Naive thymus-derived CD8-positive, alpha-beta T cell (primary cell): ENCODE results near the gene ADSS1. TPM values are rescaled to one million over a fixed set of nuclear protein-coding genes. Genes with fewer than 3 reads are reported as not detected.
A peak's percentile ranks its signal among the peaks of the same experiment; 100 is the strongest.
"Not testable (repeated sequence)": the region's sequence is repeated elsewhere in the genome, so short reads cannot be mapped to it uniquely, and the experiment has no call there.

Experiments
- ATAC-seq, 2 donors: fragments of 150-1000 bp; cut with Tn5 transposase in 1 of 2; sonication (Bioruptor Pico), chemical (Tn5 transposase) in 1 of 2; 1 replicate in 1 of 2; 2 replicates in 1 of 2; pipeline ENCODE4 v1.10.0; 2021; ENCODE audit warnings: mild to moderate bottlenecking in 2 of 2, moderate library complexity in 2 of 2
- POLR2A ChIA-PET: fragments of 350-600 bp; sonication (Branson Sonifier 250); formaldehyde crosslinking; loops from one replicate; lab custom pipeline; 2021; ENCODE audit warnings: antibody characterized with exemption; lab: Charles Lee
- DNase-seq, 10 donors: peaks; one replicate each; pipeline versions ENCODE4 v3.0.0 to v3.0.0-alpha.2; 2020 to 2022
- H3K27ac Mint-ChIP-seq, 10 donors: one replicate each; pipeline ENCODE4 v1.8.0; 2020 to 2022; ENCODE audit warnings: mild to moderate bottlenecking in 10 of 10, mixed read lengths in 10 of 10, moderate library complexity in 4 of 10, inconsistent platforms in 1 of 10
- H3K27me3 Mint-ChIP-seq, 5 donors: one replicate each; pipeline ENCODE4 v1.8.0; 2021 to 2022; ENCODE audit warnings: mixed read lengths in 5 of 5
- H3K36me3 Mint-ChIP-seq, 3 donors: one replicate each; pipeline ENCODE4 v1.8.0; 2020 to 2022; ENCODE audit warnings: mixed read lengths in 3 of 3, mild to moderate bottlenecking in 2 of 3, inconsistent platforms in 1 of 3
- H3K4me1 Mint-ChIP-seq, 4 donors: one replicate each; pipeline ENCODE4 v1.8.0; 2021 to 2022; ENCODE audit warnings: mixed read lengths in 4 of 4
- H3K4me3 Mint-ChIP-seq, 10 donors: one replicate each; pipeline ENCODE4 v1.8.0; 2020 to 2022; ENCODE audit warnings: mild to moderate bottlenecking in 10 of 10, mixed read lengths in 10 of 10, moderate library complexity in 6 of 10, inconsistent platforms in 1 of 10
- H3K9me3 Mint-ChIP-seq, 9 donors: one replicate each; pipeline ENCODE4 v1.8.0; 2020 to 2022; ENCODE audit warnings: mixed read lengths in 9 of 9, mild to moderate bottlenecking in 3 of 9, inconsistent platforms in 1 of 9, moderate library complexity in 1 of 9
- polyA plus RNA-seq, 3 donors: library from polyadenylated mRNA; unstranded; fragments of 300-500 nt; fragmentation: Illumina TruSeq; gene quantifications; one replicate each; pipeline ENCODE4 v1.2.3, GENCODE V29; 2021
- total RNA-seq, 8 experiments: library from RNA in 2 of 8; stranded (reverse) in 2 of 8; gene quantifications; one replicate each; pipeline ENCODE4 v1.2.3 and lab custom pipeline; 2021 to 2026

Gene ADSS1
- total and polyA plus RNA-seq, 5 experiments from 2014 or later = 0.61 to 5.5 (median 3.1) TPM

GRCh38 chr14:104743461-104744380, 19.7 kb downstream of the ADSS1 start:
- Mint-ChIP-seq H3K27me3 (no peaks in the 10 kb centered on the region), H3K36me3 (no peaks in the 10 kb centered on the region), H3K4me3 (no peak overlapping the region), H3K4me1 (peaks cover 0 to 4% (median 0%) of the 10 kb centered on the region in 4 donors), H3K9me3 (no peaks in the 10 kb centered on the region), H3K27ac (peak overlapping the region in 1 of 10 donors; percentile 52)
- POLR2A ChIA-PET = interaction anchor here (0.6 kb wide), 1 partner anchor 23 kb away, joined by 3 read pairs; no protein-coding TSS in a partner anchor
- DNase-seq (peak in 1 of 10 donors; percentile 35), ATAC-seq (no peak)

DNA sequence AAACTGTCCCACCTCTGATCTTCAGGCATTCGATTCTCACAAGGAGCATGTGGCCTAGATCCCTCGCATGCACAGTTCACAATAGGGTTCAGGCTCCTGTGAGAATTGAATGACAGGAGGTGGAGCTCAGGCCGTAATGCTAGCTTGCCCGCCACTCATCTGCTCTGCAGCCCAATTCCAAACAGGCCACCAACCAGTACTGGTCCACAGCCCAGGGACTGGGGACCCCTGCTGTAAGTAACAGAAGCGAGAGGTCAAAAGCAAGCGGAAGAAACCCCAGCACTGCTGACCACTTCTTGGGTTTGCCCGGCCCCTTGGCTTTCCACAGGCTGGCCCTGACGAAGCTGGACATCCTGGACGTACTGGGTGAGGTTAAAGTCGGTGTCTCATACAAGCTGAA, 20.5 kb downstream of the ADSS1 start:
- Mint-ChIP-seq H3K27me3 (no peaks in the 10 kb centered on the region), H3K9me3 (no peaks in the 10 kb centered on the region), H3K4me1 (peaks cover 0 to 4% (median 0%) of the 10 kb centered on the region in 4 donors), H3K36me3 (no peaks in the 10 kb centered on the region), H3K4me3 (no peak overlapping the region), H3K27ac (no peak overlapping the region)
- ATAC-seq (no peak), DNase-seq (peak in 1 of 10 donors; percentile 42)
- POLR2A ChIA-PET = no interaction called here

DNA sequence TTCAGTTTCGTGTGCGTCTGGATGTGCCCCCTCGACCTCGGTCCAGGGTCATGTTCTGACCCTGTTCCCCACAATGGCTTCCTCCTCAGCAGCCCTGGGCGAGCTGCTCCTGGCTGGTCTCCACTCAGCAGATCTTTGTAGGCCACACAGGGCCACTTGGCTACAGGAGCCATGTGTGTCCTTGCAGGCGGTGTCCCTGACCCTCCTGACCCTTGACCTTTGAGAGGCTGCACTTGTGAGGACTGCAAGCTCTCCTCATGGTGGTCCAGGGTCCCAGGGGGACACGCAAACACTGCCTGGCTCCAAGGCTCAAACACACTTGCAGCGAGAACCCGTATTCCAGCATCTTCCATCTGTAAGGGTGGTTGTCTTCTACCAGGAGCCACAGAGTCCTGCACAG, 21.4 kb downstream of the ADSS1 start:
- no peak overlapping the region for H3K27ac Mint-ChIP-seq

GRCh38 chr14:104746071-104746545, 22.1 kb downstream of the ADSS1 start:
- Mint-ChIP-seq H3K27ac (no peak overlapping the region), H3K4me1 (peaks cover 0 to 8% (median 1%) of the 10 kb centered on the region in 4 donors), H3K4me3 (no peak overlapping the region), H3K27me3 (no peaks in the 10 kb centered on the region), H3K9me3 (no peaks in the 10 kb centered on the region), H3K36me3 (no peaks in the 10 kb centered on the region)
- POLR2A ChIA-PET = no interaction called here
- no peak for ATAC-seq
- DNase-seq = peak in 1 of 10 donors; percentile 26

More for the DNA sequence above, 21.4 kb downstream of the ADSS1 start:
- peak in 1 of 10 donors; percentile 51 for DNase-seq
- Mint-ChIP-seq H3K4me1 (peaks cover 0 to 4% (median 1%) of the 10 kb centered on the region in 4 donors), H3K36me3 (no peaks in the 10 kb centered on the region), H3K4me3 (no peak overlapping the region), H3K9me3 (no peaks in the 10 kb centered on the region), H3K27me3 (no peaks in the 10 kb centered on the region)
- POLR2A ChIA-PET = no interaction called here
- ATAC-seq = no peak

DNA sequence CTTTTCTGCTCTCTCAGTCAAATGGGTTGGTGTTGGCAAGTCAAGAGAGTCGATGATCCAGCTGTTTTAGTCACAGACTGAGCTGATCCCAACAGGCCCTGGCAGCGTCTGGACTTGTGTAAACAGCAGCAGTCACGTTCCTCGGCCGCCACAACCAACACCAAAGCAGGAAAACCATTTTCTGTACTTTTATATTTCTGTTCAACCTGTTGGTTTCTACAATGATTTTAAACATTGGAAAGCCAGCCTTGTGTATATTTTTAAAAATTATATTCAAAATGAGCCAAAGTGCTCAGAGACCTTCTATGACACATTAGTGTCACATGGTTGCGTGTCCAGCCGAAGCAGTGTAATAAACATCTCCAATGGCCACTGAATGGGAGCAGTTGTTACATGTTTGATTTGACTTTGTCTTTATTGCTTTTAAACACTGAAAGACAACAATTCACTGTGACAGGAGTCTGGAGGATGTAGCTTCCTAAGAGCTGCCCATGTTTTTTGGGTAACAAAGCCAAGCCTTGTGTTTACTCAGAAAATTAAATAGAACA, 23.0 kb downstream of the ADSS1 start:
- no peaks in the 10 kb centered on the region for H3K36me3 Mint-ChIP-seq
- H3K4me3 Mint-ChIP-seq = no peak overlapping the region
- peak overlapping the region in 1 of 10 donors; percentile 20 for H3K27ac Mint-ChIP-seq
- no peak for ATAC-seq
- H3K9me3 Mint-ChIP-seq = no peaks in the 10 kb centered on the region
- peak in 1 of 10 donors; percentile 31 for DNase-seq
- peaks cover 0 to 9% (median 1%) of the 10 kb centered on the region in 4 donors for H3K4me1 Mint-ChIP-seq
- POLR2A ChIA-PET = no interaction called here
- no peaks in the 10 kb centered on the region for H3K27me3 Mint-ChIP-seq

GRCh38 chr14:104747876-104748275, 23.8 kb downstream of the ADSS1 start:
- POLR2A ChIA-PET = no interaction called here
- peak in 1 of 10 donors; percentile 18 for DNase-seq
- H3K36me3 Mint-ChIP-seq = no peaks in the 10 kb centered on the region
- no peak for ATAC-seq
- no peaks in the 10 kb centered on the region for H3K9me3 Mint-ChIP-seq
- H3K27ac Mint-ChIP-seq = peak overlapping the region in 1 of 10 donors; percentile 28
- H3K4me1 Mint-ChIP-seq = peaks cover under 1 to 14% (median 4%) of the 10 kb centered on the region in 4 donors
- H3K27me3 Mint-ChIP-seq = no peaks in the 10 kb centered on the region
- H3K4me3 Mint-ChIP-seq = no peak overlapping the region

- Mint-ChIP-seq H3K27me3 (no peaks in the 10 kb centered on the region), H3K27ac (no peak overlapping the region), H3K9me3 (no peaks in the 10 kb centered on the region), H3K4me3 (no peak overlapping the region), H3K36me3 (no peaks in the 10 kb centered on the region), H3K4me1 (peaks cover 9 to 22% (median 16%) of the 10 kb centered on the region in 4 donors)
- DNase-seq (peak in 1 of 10 donors; percentile 45), ATAC-seq (no peak)
- POLR2A ChIA-PET = interaction anchor here (0.6 kb wide), 1 partner anchor 516 kb away, joined by 4 read pairs; no protein-coding TSS in a partner anchor
Measured at GRCh38 chr14:104749111-104749649, 25.2 kb downstream of the ADSS1 start.

GRCh38 chr14:104750056-104750752, 26.2 kb downstream of the ADSS1 start:
- peak overlapping the region in 2 of 10 donors; percentile 45 to 53 for H3K4me3 Mint-ChIP-seq
- ATAC-seq (no peak), DNase-seq (peak in 1 of 10 donors; percentile 34)
- peak overlapping the region in 3 of 10 donors; percentile 32 to 77 (median 63) for H3K27ac Mint-ChIP-seq
- POLR2A ChIA-PET = no interaction called here
- H3K9me3 Mint-ChIP-seq = no peaks in the 10 kb centered on the region
- no peaks in the 10 kb centered on the region for H3K36me3 Mint-ChIP-seq
- peaks cover 15 to 33% (median 26%) of the 10 kb centered on the region in 4 donors for H3K4me1 Mint-ChIP-seq
- no peaks in the 10 kb centered on the region for H3K27me3 Mint-ChIP-seq

DNA sequence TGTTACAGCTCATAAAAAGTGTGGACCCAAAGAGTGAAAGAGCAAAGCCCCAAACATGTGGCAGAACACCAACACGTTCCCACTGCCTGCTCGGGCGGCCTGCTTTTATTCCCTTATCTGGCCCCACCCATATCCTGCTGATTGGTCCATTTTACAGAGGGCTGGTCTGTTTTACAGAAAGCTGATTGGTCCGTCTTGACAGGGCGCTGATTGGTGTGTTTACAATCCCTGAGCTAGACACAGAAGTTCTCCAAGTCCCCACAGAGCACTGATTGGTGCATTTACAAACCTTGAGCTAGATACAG, 26.7 kb downstream of the ADSS1 start:
- ATAC-seq, H3K27me3 Mint-ChIP-seq, POLR2A ChIA-PET, H3K36me3 Mint-ChIP-seq, DNase-seq, H3K9me3 Mint-ChIP-seq: not testable (repeated sequence)
- Mint-ChIP-seq H3K4me1 (peaks cover 17 to 37% (median 30%) of the 10 kb centered on the region in 4 donors), H3K27ac (peak overlapping the region in 4 of 10 donors; percentile 11 to 73 (median 39)), H3K4me3 (peak overlapping the region in 5 of 10 donors; percentile 41 to 60 (median 51))

DNA sequence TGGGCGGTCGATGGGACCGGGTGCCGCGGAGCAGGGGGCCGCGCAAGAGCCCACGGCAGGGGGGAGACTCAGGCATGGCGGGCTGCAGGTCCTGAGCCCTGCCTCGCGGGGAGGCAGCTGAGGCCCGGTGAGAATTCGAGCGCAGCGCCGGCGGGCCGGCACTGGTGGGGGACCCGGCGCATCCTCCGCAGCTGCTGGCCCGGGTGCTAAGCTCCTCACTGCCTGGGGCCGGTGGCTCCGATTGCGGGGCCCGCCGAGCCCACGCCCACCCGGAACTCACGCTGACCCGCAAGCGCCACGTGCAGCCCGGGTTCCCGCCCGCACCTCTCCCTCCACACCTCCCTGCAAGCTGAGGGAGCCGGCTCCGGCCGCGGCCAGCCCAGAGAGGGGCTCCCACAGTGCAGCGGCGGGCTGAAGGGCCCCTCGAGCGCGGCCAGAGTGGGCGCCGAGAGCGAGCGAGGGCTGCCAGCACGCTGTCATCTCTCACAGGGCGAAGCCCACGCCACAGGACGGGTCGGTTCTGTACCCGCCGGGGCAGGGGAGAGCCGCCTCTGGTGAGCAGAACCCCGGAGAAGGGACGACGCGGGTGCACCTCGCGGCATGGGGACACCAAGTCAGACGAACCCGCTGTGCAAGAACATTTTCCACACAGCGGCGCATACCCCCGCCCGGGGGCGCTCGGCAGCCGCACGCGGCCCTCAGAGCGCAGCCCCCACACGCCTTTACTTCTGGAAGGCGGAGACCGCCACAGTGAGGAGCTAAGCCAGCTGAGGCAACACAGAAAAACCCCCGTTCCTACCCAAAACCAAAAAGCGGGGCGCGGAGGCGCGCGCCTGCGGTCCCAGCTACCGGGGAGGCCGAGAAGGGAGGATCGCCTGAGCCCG, 27.8 kb downstream of the ADSS1 start:
- Mint-ChIP-seq H3K9me3 (no peaks in the 10 kb centered on the region), H3K4me1 (peaks cover 17 to 44% (median 40%) of the 10 kb centered on the region in 4 donors), H3K27ac (peak overlapping the region in 9 of 10 donors; percentile 86 to 96 (median 95)), H3K36me3 (peaks cover 0 to 5% (median 0%) of the 10 kb centered on the region in 3 donors), H3K27me3 (no peaks in the 10 kb centered on the region), H3K4me3 (peak overlapping the region; percentile 82 to 96 (median 90))
- POLR2A ChIA-PET = interaction anchor here (0.6 to 2.5 kb wide), 15 partner anchors 20 to 738 kb away, joined by 3 to 18 read pairs (median 5); partner anchors contain the start of genes CDCA4, CLBA1, GPR132 and INF2
- DNase-seq = peak in 3 of 10 donors; percentile 14 to 63 (median 33)
- no peak for ATAC-seq

DNA sequence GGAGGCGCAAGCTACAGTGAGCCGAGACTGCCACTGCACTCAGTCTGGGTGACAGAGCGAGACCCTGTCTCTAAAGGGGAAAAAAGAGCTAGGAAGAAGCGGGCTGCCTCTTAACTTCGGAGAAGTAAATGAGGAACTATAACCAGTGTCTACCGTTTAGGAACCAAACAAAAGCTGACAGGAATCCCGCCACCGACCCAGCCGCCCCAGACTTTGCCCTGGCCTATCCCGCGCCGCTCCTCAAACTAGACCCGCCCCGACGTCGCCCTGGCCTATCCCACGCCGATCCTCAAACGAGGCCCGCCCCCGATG, 28.4 kb downstream of the ADSS1 start:
- DNase-seq = no peak
- peaks cover 21 to 50% (median 46%) of the 10 kb centered on the region in 4 donors for H3K4me1 Mint-ChIP-seq
- peak in 1 of 2 donors; percentile 77 for ATAC-seq
- POLR2A ChIA-PET = interaction anchor here (0.6 to 2.5 kb wide), 19 partner anchors 12 to 738 kb away, joined by 3 to 18 read pairs (median 4); partner anchors contain the start of genes CDCA4, CLBA1, GPR132 and INF2
- H3K36me3 Mint-ChIP-seq = peaks cover 0 to 9% (median 0%) of the 10 kb centered on the region in 3 donors
- peak overlapping the region; percentile 75 to 96 (median 94) for H3K27ac Mint-ChIP-seq
- H3K27me3 Mint-ChIP-seq = no peaks in the 10 kb centered on the region
- no peaks in the 10 kb centered on the region for H3K9me3 Mint-ChIP-seq
- H3K4me3 Mint-ChIP-seq = peak overlapping the region; percentile 82 to 96 (median 90)
